Gastroesophageal sphincter (tissue), 4 donors: ENCODE data around the gene PPP4R1. TPM values are rescaled to one million over a fixed set of nuclear protein-coding genes. Genes with fewer than 3 reads are reported as not detected.

Experiments used
- ATAC-seq: fragments of 150-250 bp; one replicate; pipeline ENCODE4 v1.9.1; 2016; ENCODE audit warnings: mild to moderate bottlenecking, moderate library complexity
- H3K27ac ChIP-seq, 4 donors: fragments of 200-600 bp; sonication (generic) in 3 of 4; 1 replicate in 3 of 4; 2 replicates in 1 of 4; pipeline ENCODE4 v1.5.1; 2016 to 2019
- H3K27me3 ChIP-seq: fragments of 200-600 bp; sonication (generic); one replicate; pipeline ENCODE4 v1.5.1; 2019
- H3K36me3 ChIP-seq, 2 donors: fragments of 200-600 bp; sonication (generic); one replicate each; pipeline ENCODE4 v1.5.1; 2019; ENCODE audit warnings: control low read depth in 1 of 2
- H3K4me1 ChIP-seq, 3 donors: fragments of 200-600 bp; sonication (generic); 1 replicate in 2 of 3; 2 replicates in 1 of 3; pipeline ENCODE4 v1.5.1; 2016 to 2019; ENCODE audit warnings: control low read depth in 2 of 3
- H3K4me3 ChIP-seq, 2 donors: fragments of 200-600 bp; sonication (generic); one replicate each; pipeline ENCODE4 v1.5.1; 2019; ENCODE audit warnings: mild to moderate bottlenecking in 1 of 2, moderate library complexity in 1 of 2
- H3K9me3 ChIP-seq, 3 donors: fragments of 200-600 bp; sonication (generic); one replicate each; pipeline ENCODE4 v1.5.1; 2017 to 2019; ENCODE audit warnings: control low read depth in 2 of 3
- EP300 ChIP-seq: sonication (generic); formaldehyde crosslinking; IDR thresholded peaks from one replicate; pipeline ENCODE4 v1.6.1; 2017; ENCODE audit warnings: antibody characterized with exemption, mild to moderate bottlenecking
- POLR2A ChIP-seq, 2 donors: fragments of 450-650 bp; IDR thresholded peaks; one replicate each; pipeline ENCODE4 v1.6.1; 2017; ENCODE audit warnings: antibody characterized with exemption in 2 of 2, mild to moderate bottlenecking in 2 of 2, moderate library complexity in 1 of 2
- POLR2AphosphoS5 ChIP-seq: sonication (generic); formaldehyde crosslinking; IDR thresholded peaks from one replicate; pipeline ENCODE4 v1.6.1; 2017; ENCODE audit warnings: antibody characterized with exemption
- WGBS, 2 donors: methylation state at CpG; one replicate each; pipeline ENCODE4 v1.1.5; 2018; ENCODE audit warnings: low coverage in 1 of 2; 5-methylcytosine and 5-hydroxymethylcytosine counted together
- total RNA-seq, 4 donors: library from RNA; depleted of rRNA; stranded (reverse); fragments of >200 nt; gene quantifications; one replicate each; pipeline ENCODE4 v1.1.0, GENCODE V29; 2016
- TF ChIP-seq, protein P1 (sequence below), 4 experiments: fragments of 200-600 bp in 2 of 4; fragments of 450-650 bp in 2 of 4; sonication (generic) in 1 of 4; IDR thresholded peaks; one replicate each; pipeline ENCODE4 v1.5.1; 2017 to 2019; ENCODE audit warnings: antibody characterized with exemption in 4 of 4, mild to moderate bottlenecking in 2 of 4, moderate library complexity in 2 of 4

The PPP4R1 gene
- total RNA-seq, 4 donors from 2014 or later, result 91.1 to 174 (median 117) TPM

- Histone ChIP-seq H3K27ac (no peak overlapping the region), H3K36me3 (peaks cover 0 to 91% of the 10 kb centered on the region in 2 donors), H3K27me3 (no peaks in the 10 kb centered on the region), H3K9me3 (no peaks in the 10 kb centered on the region), H3K4me1 (no peaks in the 10 kb centered on the region), H3K4me3 (no peak overlapping the region)
- TF ChIP-seq EP300 (no peak), POLR2A (IDR thresholded peaks at IDR 0.05) (no peak), POLR2AphosphoS5 (no peak)
- TF ChIP-seq, protein P1, sequence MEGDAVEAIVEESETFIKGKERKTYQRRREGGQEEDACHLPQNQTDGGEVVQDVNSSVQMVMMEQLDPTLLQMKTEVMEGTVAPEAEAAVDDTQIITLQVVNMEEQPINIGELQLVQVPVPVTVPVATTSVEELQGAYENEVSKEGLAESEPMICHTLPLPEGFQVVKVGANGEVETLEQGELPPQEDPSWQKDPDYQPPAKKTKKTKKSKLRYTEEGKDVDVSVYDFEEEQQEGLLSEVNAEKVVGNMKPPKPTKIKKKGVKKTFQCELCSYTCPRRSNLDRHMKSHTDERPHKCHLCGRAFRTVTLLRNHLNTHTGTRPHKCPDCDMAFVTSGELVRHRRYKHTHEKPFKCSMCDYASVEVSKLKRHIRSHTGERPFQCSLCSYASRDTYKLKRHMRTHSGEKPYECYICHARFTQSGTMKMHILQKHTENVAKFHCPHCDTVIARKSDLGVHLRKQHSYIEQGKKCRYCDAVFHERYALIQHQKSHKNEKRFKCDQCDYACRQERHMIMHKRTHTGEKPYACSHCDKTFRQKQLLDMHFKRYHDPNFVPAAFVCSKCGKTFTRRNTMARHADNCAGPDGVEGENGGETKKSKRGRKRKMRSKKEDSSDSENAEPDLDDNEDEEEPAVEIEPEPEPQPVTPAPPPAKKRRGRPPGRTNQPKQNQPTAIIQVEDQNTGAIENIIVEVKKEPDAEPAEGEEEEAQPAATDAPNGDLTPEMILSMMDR (IDR thresholded peaks at IDR 0.05), result no peak
- ATAC-seq, result no peak
These were observed 87.9 kb downstream of the PPP4R1 start for GRCh38 chr18:9526458-9526857.

- 57 to 90% methylated on average over 6 of the region's 6 CpGs for WGBS, 2 donors
- Histone ChIP-seq H3K4me3 (no peak overlapping the region), H3K36me3 (peaks cover 0 to 59% of the 10 kb centered on the region in 2 donors), H3K27ac (no peak overlapping the region), H3K4me1 (peaks cover 0 to 26% (median 2%) of the 10 kb centered on the region in 3 donors), H3K9me3 (no peaks in the 10 kb centered on the region), H3K27me3 (no peaks in the 10 kb centered on the region)
- TF ChIP-seq POLR2AphosphoS5, result no peak
- TF ChIP-seq POLR2A (IDR thresholded peaks at IDR 0.05), result no peak
- TF ChIP-seq EP300, result no peak
- TF ChIP-seq, protein P1 (IDR thresholded peaks at IDR 0.05), result no peak
- no peak for ATAC-seq
These were observed 91.4 kb downstream of the PPP4R1 start for GRCh38 chr18:9522952-9523351.

- Histone ChIP-seq H3K4me1 (peaks cover 2 to 38% (median 5%) of the 10 kb centered on the region in 3 donors), H3K36me3 (peaks cover 0 to 51% of the 10 kb centered on the region in 2 donors), H3K4me3 (no peak overlapping the region), H3K27me3 (no peaks in the 10 kb centered on the region), H3K9me3 (no peaks in the 10 kb centered on the region), H3K27ac (no peak overlapping the region)
- no peak for ATAC-seq
- no peak for TF ChIP-seq EP300
- no peak for TF ChIP-seq POLR2AphosphoS5
- TF ChIP-seq, protein P1 (IDR thresholded peaks at IDR 0.05), result no peak
- no peak for TF ChIP-seq POLR2A (IDR thresholded peaks at IDR 0.05)
- 73 to 95% methylated on average over 5 to 7 of the region's 7 CpGs for WGBS, 2 donors
These were observed 92.6 kb downstream of the PPP4R1 start for GRCh38 chr18:9521770-9522169.

GRCh38 chr18:9520666-9521065, 93.7 kb downstream of the PPP4R1 start:
- H3K27me3 ChIP-seq, result no peaks in the 10 kb centered on the region
- TF ChIP-seq EP300 (no peak), POLR2AphosphoS5 (no peak), POLR2A (IDR thresholded peaks at IDR 0.05) (no peak)
- TF ChIP-seq, protein P1 (IDR thresholded peaks at IDR 0.05), result no peak
- WGBS, 2 donors, result 70 to 83% methylated on average over 3 of the region's 3 CpGs
- ATAC-seq, result no peak
- peaks cover 2 to 42% (median 5%) of the 10 kb centered on the region in 3 donors for H3K4me1 ChIP-seq
- no peak overlapping the region for H3K27ac ChIP-seq
- H3K4me3 ChIP-seq, result no peak overlapping the region
- H3K9me3 ChIP-seq, result no peaks in the 10 kb centered on the region
- H3K36me3 ChIP-seq, result peaks cover 0 to 40% of the 10 kb centered on the region in 2 donors

DNA sequence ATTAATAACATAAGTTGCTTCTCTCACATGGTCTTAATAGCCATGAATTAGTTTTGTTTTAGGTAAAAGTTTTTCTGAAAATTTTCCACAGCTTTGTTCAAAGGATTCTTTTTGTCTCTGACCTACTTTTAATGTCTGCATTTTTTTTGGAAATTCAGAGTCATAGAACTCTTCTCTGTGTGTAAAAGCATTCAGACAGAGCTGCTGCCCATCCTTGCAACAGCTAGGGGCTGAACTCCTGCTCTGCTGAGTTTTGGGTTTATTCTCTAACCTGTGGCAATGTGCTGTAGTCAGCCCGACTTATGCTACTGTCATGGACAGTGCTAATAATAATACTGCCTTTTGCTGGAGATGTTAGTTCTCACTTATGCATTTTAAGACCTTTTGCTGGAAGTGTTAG, 95.0 kb downstream of the PPP4R1 start:
- H3K9me3 ChIP-seq, result no peaks in the 10 kb centered on the region
- H3K4me3 ChIP-seq, result no peak overlapping the region
- ATAC-seq, result no peak
- 8 to 31% methylated on average over 1 of the region's 1 CpG for WGBS, 2 donors
- H3K27ac ChIP-seq, result peak overlapping the region in 1 of 4 donors; percentile 1
- H3K36me3 ChIP-seq, result peaks cover 0 to 27% of the 10 kb centered on the region in 2 donors
- peaks cover 2 to 42% (median 5%) of the 10 kb centered on the region in 3 donors for H3K4me1 ChIP-seq
- no peak for TF ChIP-seq POLR2A (IDR thresholded peaks at IDR 0.05)
- no peak for TF ChIP-seq POLR2AphosphoS5
- TF ChIP-seq, protein P1 (IDR thresholded peaks at IDR 0.05), result no peak
- no peak for TF ChIP-seq EP300
- H3K27me3 ChIP-seq, result no peaks in the 10 kb centered on the region
